H1 (cell line): ENCODE results near the gene RIMBP2. TPM values are rescaled to one million over a fixed set of nuclear protein-coding genes. Genes with fewer than 3 reads are reported as not detected.

Experiments
- CTCF ChIA-PET: fragments of 300-600 bp; sonication (Branson Sonifier 250); formaldehyde crosslinking; loops from one replicate; lab custom pipeline; 2021; ENCODE audit not compliant: partially characterized antibody; lab: Charles Lee
- POLR2A ChIA-PET: fragments of 300-600 bp; sonication (Branson Sonifier 250); formaldehyde crosslinking; loops from one replicate; lab custom pipeline; 2021; ENCODE audit warnings: inconsistent platforms; ENCODE audit not compliant: partially characterized antibody; lab: Charles Lee
- DNase-seq, 2 experiments: peaks; one replicate each; pipeline versions ENCODE4 v3.0.0 to v3.0.0-alpha.2; 2010 to 2022; ENCODE audit warnings: low spot score in 2 of 2, low read depth in 1 of 2, mixed read lengths in 1 of 2
- FAIRE-seq: peaks from 2 replicates; lab custom pipeline; 2011; peaks lifted over from hg19 to GRCh38; lab: Jason Lieb, UNC
- H2AFZ ChIP-seq: 2 replicates; pipeline ENCODE4 v1.8.1; 2012; ENCODE audit warnings: low read length, inconsistent platforms
- H2AK5ac ChIP-seq: 2 replicates; pipeline ENCODE4 v1.6.1; 2013; ENCODE audit warnings: low read depth, low read length
- H2BK120ac ChIP-seq: replicated peaks from 2 replicates; pipeline ENCODE3; 2013; ENCODE audit warnings: low read depth, low read length, inconsistent platforms
- H2BK12ac ChIP-seq: 2 replicates; pipeline ENCODE4 v1.6.1; 2013; ENCODE audit warnings: low read depth, low read length
- H2BK15ac ChIP-seq: 2 replicates; pipeline ENCODE4 v1.6.1; 2013; ENCODE audit warnings: low read length
- H2BK20ac ChIP-seq: 2 replicates; pipeline ENCODE4 v1.6.1; 2013; ENCODE audit warnings: low read length
- H2BK5ac ChIP-seq: 2 replicates; pipeline ENCODE4 v1.6.1; 2013; ENCODE audit warnings: low read depth, low read length
- H3K14ac ChIP-seq: 2 replicates; pipeline ENCODE4 v1.6.1; 2013; ENCODE audit warnings: inconsistent platforms; ENCODE audit not compliant: insufficient read length
- H3K18ac ChIP-seq: 2 replicates; pipeline ENCODE4 v1.6.1; 2013; ENCODE audit warnings: low read length; ENCODE audit errors: extremely low read depth
- H3K23ac ChIP-seq: 2 replicates; pipeline ENCODE4 v1.6.1; 2013; ENCODE audit warnings: inconsistent platforms; ENCODE audit not compliant: insufficient read length
- H3K23me2 ChIP-seq: 2 replicates; pipeline ENCODE4 v1.6.1; 2013; ENCODE audit warnings: low read depth, low read length
- H3K27ac ChIP-seq: 2 replicates; pipeline ENCODE4 v1.6.1; 2011; ENCODE audit warnings: low read depth, low read length, inconsistent platforms
- H3K27me3 ChIP-seq, 4 experiments: replicated peaks in 1 of 4; 1 replicate in 1 of 4; 2 replicates in 3 of 4; pipeline versions ENCODE4 v1.6.1 to v1.8.1; 2011 to 2013; ENCODE audit warnings: low read length in 3 of 4, mild to moderate bottlenecking in 3 of 4, inconsistent platforms in 2 of 4, mixed read lengths in 2 of 4, moderate library complexity in 1 of 4; ENCODE audit not compliant: control insufficient read depth in 3 of 4, insufficient read depth in 3 of 4; ENCODE audit errors: extremely low read depth in 1 of 4
- H3K36me3 ChIP-seq, 4 experiments: 2 replicates each; pipeline versions ENCODE4 v1.6.1 to v1.8.1; 2011 to 2013; ENCODE audit warnings: mild to moderate bottlenecking in 4 of 4, low read length in 3 of 4, moderate library complexity in 2 of 4, control low read depth in 1 of 4, inconsistent platforms in 1 of 4; ENCODE audit not compliant: insufficient read depth in 4 of 4, control insufficient read depth in 2 of 4
- H3K4ac ChIP-seq: replicated peaks from 2 replicates; pipeline ENCODE3; 2013; ENCODE audit warnings: low read length, low read depth, mixed read lengths, inconsistent platforms; ENCODE audit not compliant: insufficient read length
- H3K4me1 ChIP-seq, 4 experiments: replicated peaks in 1 of 4; 1 replicate in 1 of 4; 2 replicates in 3 of 4; pipeline versions ENCODE4 v1.6.1 to v1.8.1; 2011 to 2013; ENCODE audit warnings: low read length in 3 of 4, inconsistent platforms in 2 of 4, mixed read lengths in 1 of 4; ENCODE audit not compliant: insufficient read depth in 4 of 4, control insufficient read depth in 3 of 4
- H3K4me2 ChIP-seq, 2 experiments: 2 replicates each; pipeline versions ENCODE4 v1.6.1 to v1.8.1; 2011 to 2013; ENCODE audit warnings: low read depth in 2 of 2, low read length in 2 of 2, control low read depth in 1 of 2, inconsistent platforms in 1 of 2, mild to moderate bottlenecking in 1 of 2; ENCODE audit not compliant: insufficient read depth in 1 of 2
- H3K4me3 ChIP-seq, 4 experiments: fragments of 200-600, 300-600 bp in 1 of 4; sonication (generic), shearing (Covaris generic), sonication (Bioruptor Twin) in 1 of 4; 2 replicates each; pipeline versions ENCODE4 v1.5.1 to v1.8.1; 2011 to 2016; ENCODE audit warnings: low read length in 4 of 4, low read depth in 3 of 4, control low read depth in 2 of 4, inconsistent platforms in 2 of 4, mild to moderate bottlenecking in 2 of 4, mixed read lengths in 1 of 4, moderate library complexity in 1 of 4; ENCODE audit not compliant: insufficient read depth in 2 of 4; ENCODE audit errors: extremely low read depth in 1 of 4
- H3K56ac ChIP-seq: replicated peaks from 2 replicates; pipeline ENCODE3; 2013; ENCODE audit warnings: low read depth, mild to moderate bottlenecking, mixed read lengths, low read length, inconsistent platforms; ENCODE audit not compliant: insufficient read length
- H3K79me1 ChIP-seq: 2 replicates; pipeline ENCODE4 v1.6.1; 2013; ENCODE audit warnings: low read depth, low read length, control low read depth
- H3K79me2 ChIP-seq, 2 experiments: 2 replicates each; pipeline versions ENCODE4 v1.6.1 to v1.8.1; 2012 to 2013; ENCODE audit warnings: low read length in 2 of 2, mild to moderate bottlenecking in 2 of 2, inconsistent platforms in 1 of 2; ENCODE audit not compliant: insufficient read depth in 2 of 2, control insufficient read depth in 1 of 2
- H3K9ac ChIP-seq, 4 experiments: replicated peaks in 1 of 4; 1 replicate in 1 of 4; 2 replicates in 3 of 4; pipeline versions ENCODE4 v1.6.1 to v1.8.1; 2011 to 2013; ENCODE audit warnings: low read depth in 3 of 4, low read length in 3 of 4, control low read depth in 2 of 4, mild to moderate bottlenecking in 2 of 4, moderate library complexity in 2 of 4, inconsistent platforms in 1 of 4; ENCODE audit errors: extremely low read depth in 1 of 4
- H3K9me3 ChIP-seq, 2 experiments: 2 replicates each; pipeline versions ENCODE4 v1.6.1 to v1.8.1; 2012 to 2013; ENCODE audit warnings: mild to moderate bottlenecking in 2 of 2, moderate library complexity in 2 of 2, control low read depth in 1 of 2, inconsistent platforms in 1 of 2, low read depth in 1 of 2, low read length in 1 of 2, mixed read lengths in 1 of 2; ENCODE audit not compliant: insufficient read depth in 2 of 2
- H4K20me1 ChIP-seq, 2 experiments: replicated peaks in 1 of 2; 2 replicates each; pipeline versions ENCODE3 to v1.8.1; 2011 to 2013; ENCODE audit warnings: inconsistent platforms in 2 of 2, low read length in 2 of 2, mild to moderate bottlenecking in 1 of 2; ENCODE audit not compliant: insufficient read depth in 2 of 2, control insufficient read depth in 1 of 2
- H4K5ac ChIP-seq: 2 replicates; pipeline ENCODE4 v1.6.1; 2013; ENCODE audit warnings: low read length, low read depth, mixed read lengths, inconsistent platforms; ENCODE audit not compliant: insufficient read length
- H4K8ac ChIP-seq: 2 replicates; pipeline ENCODE4 v1.8.0; 2013; ENCODE audit warnings: mild to moderate bottlenecking, moderate library complexity, low read length, inconsistent platforms; ENCODE audit not compliant: insufficient read depth; ENCODE audit errors: extremely low read depth
- H4K91ac ChIP-seq: replicated peaks from 2 replicates; pipeline ENCODE3; 2013; ENCODE audit warnings: low read length, mixed read lengths, inconsistent platforms; ENCODE audit not compliant: insufficient read length
- ASH2L ChIP-seq: fragments of 200-600, 300-600 bp; sonication (generic); IDR thresholded peaks from one replicate; pipeline ENCODE4 v1.7.1; 2017; ENCODE audit warnings: low read length
- E2F6 ChIP-seq: IDR thresholded peaks from 2 replicates; pipeline ENCODE4 v1.6.1; 2012; ENCODE audit warnings: inconsistent platforms
- EP300 ChIP-seq, 2 experiments: IDR thresholded peaks; 1 replicate in 1 of 2; 2 replicates in 1 of 2; pipeline ENCODE4 v1.6.1; 2011 to 2012; ENCODE audit warnings: low read depth in 2 of 2, low read length in 2 of 2, mild to moderate bottlenecking in 2 of 2, borderline replicate concordance in 1 of 2, inconsistent platforms in 1 of 2, moderate library complexity in 1 of 2
- HDAC6 ChIP-seq: IDR thresholded peaks from one replicate; pipeline ENCODE4 v1.7.1; 2012; ENCODE audit warnings: low read depth, mild to moderate bottlenecking, inconsistent platforms, low read length, moderate library complexity
- MAX ChIP-seq: IDR thresholded peaks from 2 replicates; pipeline ENCODE4 v1.6.1; 2012; ENCODE audit warnings: inconsistent platforms
- NRF1 ChIP-seq: IDR thresholded peaks from 2 replicates; pipeline ENCODE4 v1.6.1; 2011; ENCODE audit warnings: mild to moderate bottlenecking, low read depth, low read length, improper control_type of control experiment
- PHF8 ChIP-seq: fragments of 200-600 bp; sonication (generic); conservative IDR thresholded peaks from 2 replicates; pipeline ENCODE4 v1.7.1; 2012; ENCODE audit warnings: low read depth, mild to moderate bottlenecking, inconsistent platforms, low read length, moderate library complexity
- RBBP5 ChIP-seq: IDR thresholded peaks from 2 replicates; pipeline ENCODE4 v1.7.1; 2012; ENCODE audit warnings: low read depth, mild to moderate bottlenecking, inconsistent platforms, low read length, moderate library complexity, borderline replicate concordance
- SIRT6 ChIP-seq: IDR thresholded peaks from one replicate; pipeline ENCODE4 v1.7.1; 2012; ENCODE audit warnings: low read length, inconsistent platforms
- SP1 ChIP-seq: IDR thresholded peaks from 2 replicates; pipeline ENCODE4 v1.6.1; 2011; ENCODE audit warnings: low read depth, low read length
- SP4 ChIP-seq: IDR thresholded peaks from 2 replicates; pipeline ENCODE4 v1.6.1; 2012; ENCODE audit warnings: low read length, inconsistent platforms
- SRF ChIP-seq: IDR thresholded peaks from 2 replicates; pipeline ENCODE4 v1.6.1; 2011; ENCODE audit warnings: mild to moderate bottlenecking, low read depth, low read length, moderate library complexity
- WGBS, 2 experiments: shearing (Covaris generic) in 1 of 2; methylation state at CpG; one replicate each; pipeline versions ENCODE4 v1.1.6 to v1.1.7; 2013 to 2015; ENCODE audit warnings: low lambda C conversion rate in 2 of 2, mixed read lengths in 2 of 2, inconsistent platforms in 1 of 2, low coverage in 1 of 2, missing lambda C conversion rate in 1 of 2; ENCODE audit not compliant: insufficient replicate concordance in 2 of 2, insufficient coverage in 1 of 2, insufficient read length in 1 of 2; ENCODE audit errors: extremely low coverage in 1 of 2, missing lambda C conversion rate in 1 of 2; 5-methylcytosine and 5-hydroxymethylcytosine counted together
- polyA plus RNA-seq, 7 experiments: library from polyadenylated mRNA; depleted of rRNA in 3 of 7; stranded (reverse) in 5 of 7; unstranded in 2 of 7; fragments of >200 nt in 5 of 7; fragments of 200-250 nt in 2 of 7; gene quantifications; 1 replicate in 5 of 7; 2 replicates in 1 of 7; 4 replicates in 1 of 7; pipeline versions ENCODE4 v1.2.1 to v1.2.3, GENCODE V29; 2011 to 2013; ENCODE audit warnings: missing spikeins in 2 of 7, mixed read lengths in 2 of 7
- total RNA-seq: library from RNA; stranded (reverse); fragmentation: NEBNext Ultra II Directional; extraction: Animal tissue kit (Norgen Biotek cat#: 25700); gene quantifications from 2 replicates; pipeline ENCODE4 v1.2.1, GENCODE V29; 2021

RIMBP2 gene
- total and polyA plus RNA-seq, 2 of the 8 experiments (the other 6 are each of a cell fraction or from before 2014, with no cell fraction given), result 0.18 to 0.65 TPM

DNA sequence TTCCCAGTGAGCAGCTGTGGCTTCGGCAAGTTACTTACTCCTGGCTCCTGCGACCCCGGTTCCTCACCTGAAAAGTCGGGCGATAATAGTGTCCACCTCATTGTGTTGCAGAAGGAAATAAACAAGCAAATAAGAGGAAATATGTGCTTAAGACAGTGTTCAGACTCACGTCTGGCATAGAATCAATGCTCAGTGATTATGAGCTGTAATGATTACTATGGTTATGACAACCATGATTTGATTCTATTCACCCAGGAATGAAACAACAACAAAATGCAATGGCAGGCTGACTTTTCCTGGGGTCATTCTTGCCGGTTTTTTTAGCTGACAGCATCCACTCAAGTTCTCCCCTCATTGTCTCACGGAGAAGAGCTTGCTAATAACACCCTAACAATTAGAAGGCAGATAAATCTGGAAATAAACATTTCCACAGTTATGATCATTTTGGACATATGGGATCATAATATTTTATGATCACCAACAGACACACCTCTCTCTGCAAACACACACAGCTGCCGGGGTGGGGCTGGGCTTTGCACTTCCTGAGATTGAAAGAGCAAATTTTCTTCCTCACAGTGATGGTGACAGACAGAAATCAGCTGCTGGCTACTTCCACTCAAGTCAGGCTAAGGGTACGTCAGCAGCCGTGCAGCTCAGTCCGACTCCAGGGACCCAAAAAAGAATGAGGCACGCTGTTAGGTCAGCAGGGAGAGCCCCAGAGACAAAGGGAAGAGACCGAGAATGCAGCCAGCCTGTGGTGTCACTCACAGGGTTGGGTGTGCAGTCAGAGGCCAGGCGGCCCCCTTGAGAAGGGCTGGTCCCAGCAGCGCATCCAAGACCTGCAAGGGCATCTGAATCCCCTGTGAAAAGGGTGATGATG, 158.0 kb downstream of the RIMBP2 start:
- Histone ChIP-seq H3K79me1 (no peaks in the 10 kb centered on the region), H4K5ac (no peak overlapping the region), H2BK12ac (no peak overlapping the region), H3K9me3 (no peaks in the 10 kb centered on the region), H3K14ac (no peak overlapping the region), H4K8ac (no peak overlapping the region; the same call in 1 of the 2 replicates), H2BK120ac (no peak overlapping the region), H2AFZ (no peak overlapping the region), H3K9ac (no peak overlapping the region), H2BK15ac (no peak overlapping the region), H3K4me3 (no peak overlapping the region), H3K23ac (no peak overlapping the region), H2BK5ac (no peak overlapping the region), H4K91ac (no peak overlapping the region), H2AK5ac (no peak overlapping the region), H3K36me3 (no peaks in the 10 kb centered on the region), H3K27ac (no peak overlapping the region), H3K56ac (no peak overlapping the region), H3K4me1 (peaks cover 0 to 4% (median 0%) of the 10 kb centered on the region in 4 experiments; a peak in 1 of 7 replicates), H4K20me1 (no peaks in the 10 kb centered on the region), H3K4me2 (no peak overlapping the region), H3K79me2 (no peaks in the 10 kb centered on the region), H3K4ac (no peak overlapping the region), H2BK20ac (no peak overlapping the region), H3K27me3 (no peaks in the 10 kb centered on the region), H3K18ac (no peak overlapping the region), H3K23me2 (no peaks in the 10 kb centered on the region; the same call in 1 of the 2 replicates)
- POLR2A ChIA-PET, result no interaction called here
- FAIRE-seq (no peak), DNase-seq (no peak)
- CTCF ChIA-PET, result interaction anchor here (0.6 to 2.6 kb wide), 6 partner anchors 9 to 190 kb away, joined by 3 to 9 read pairs (median 4); no protein-coding TSS in a partner anchor
- 89% methylated on average over 16 of the region's 16 CpGs; no CpG with 5 or more reads in 1 of the 2 experiments for WGBS, 2 experiments
- TF ChIP-seq RBBP5, result no peak
- TF ChIP-seq SP4, result no peak
- TF ChIP-seq SRF, result no peak
- no peak for TF ChIP-seq E2F6
- TF ChIP-seq EP300 (IDR thresholded peaks at IDR 0.05; ENCODE audit: borderline replicate concordance in 1 of 2, low read depth in 2 of 2, low read length in 2 of 2), result no peak
- TF ChIP-seq SP1, result no peak
- TF ChIP-seq PHF8, result no peak
- TF ChIP-seq SIRT6, result no peak
- TF ChIP-seq HDAC6, result no peak
- TF ChIP-seq NRF1, result no peak
- TF ChIP-seq ASH2L, result no peak
- TF ChIP-seq MAX, result no peak
